VCaP (cell line): ENCODE measurements around the gene TAPT1.

Experiments used
- H3K27ac ChIP-seq: fragments of 450-650 bp; 2 replicates; pipeline ENCODE4 v1.5.1; 2017
- TF ChIP-seq, protein P1 (sequence below): fragments of 450-650 bp; conservative IDR thresholded peaks from 2 replicates; pipeline ENCODE4 v1.5.1; 2017; ENCODE audit warnings: mild to moderate bottlenecking, moderate library complexity

The TAPT1 gene

DNA sequence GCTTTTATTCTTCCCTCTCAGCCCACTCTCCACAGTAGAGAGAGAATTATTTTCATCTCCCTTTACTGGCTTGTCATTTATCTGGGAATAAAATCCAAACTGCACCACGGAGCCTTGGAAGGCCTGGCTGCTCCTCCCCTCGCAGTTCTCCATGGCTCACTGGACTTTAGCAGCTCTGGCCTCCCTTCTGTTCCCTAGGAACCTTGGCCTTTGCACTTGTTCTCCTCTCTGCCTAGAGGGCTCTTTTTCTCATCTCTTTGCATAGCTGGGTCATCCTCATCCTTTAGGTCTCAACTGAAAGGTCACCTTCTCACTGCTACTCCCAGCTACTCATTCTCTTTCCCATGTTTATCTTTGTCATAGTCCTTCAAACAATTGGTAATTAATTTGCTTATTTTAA is 31.3 kb upstream of the TAPT1 start:
- H3K27ac ChIP-seq, result no peak overlapping the region
- TF ChIP-seq, protein P1, sequence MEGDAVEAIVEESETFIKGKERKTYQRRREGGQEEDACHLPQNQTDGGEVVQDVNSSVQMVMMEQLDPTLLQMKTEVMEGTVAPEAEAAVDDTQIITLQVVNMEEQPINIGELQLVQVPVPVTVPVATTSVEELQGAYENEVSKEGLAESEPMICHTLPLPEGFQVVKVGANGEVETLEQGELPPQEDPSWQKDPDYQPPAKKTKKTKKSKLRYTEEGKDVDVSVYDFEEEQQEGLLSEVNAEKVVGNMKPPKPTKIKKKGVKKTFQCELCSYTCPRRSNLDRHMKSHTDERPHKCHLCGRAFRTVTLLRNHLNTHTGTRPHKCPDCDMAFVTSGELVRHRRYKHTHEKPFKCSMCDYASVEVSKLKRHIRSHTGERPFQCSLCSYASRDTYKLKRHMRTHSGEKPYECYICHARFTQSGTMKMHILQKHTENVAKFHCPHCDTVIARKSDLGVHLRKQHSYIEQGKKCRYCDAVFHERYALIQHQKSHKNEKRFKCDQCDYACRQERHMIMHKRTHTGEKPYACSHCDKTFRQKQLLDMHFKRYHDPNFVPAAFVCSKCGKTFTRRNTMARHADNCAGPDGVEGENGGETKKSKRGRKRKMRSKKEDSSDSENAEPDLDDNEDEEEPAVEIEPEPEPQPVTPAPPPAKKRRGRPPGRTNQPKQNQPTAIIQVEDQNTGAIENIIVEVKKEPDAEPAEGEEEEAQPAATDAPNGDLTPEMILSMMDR, result no peak

GRCh38 chr4:16256343-16256742 is 30.1 kb upstream of the TAPT1 start:
- TF ChIP-seq, protein P1, result no peak
- H3K27ac ChIP-seq, result no peak overlapping the region

DNA sequence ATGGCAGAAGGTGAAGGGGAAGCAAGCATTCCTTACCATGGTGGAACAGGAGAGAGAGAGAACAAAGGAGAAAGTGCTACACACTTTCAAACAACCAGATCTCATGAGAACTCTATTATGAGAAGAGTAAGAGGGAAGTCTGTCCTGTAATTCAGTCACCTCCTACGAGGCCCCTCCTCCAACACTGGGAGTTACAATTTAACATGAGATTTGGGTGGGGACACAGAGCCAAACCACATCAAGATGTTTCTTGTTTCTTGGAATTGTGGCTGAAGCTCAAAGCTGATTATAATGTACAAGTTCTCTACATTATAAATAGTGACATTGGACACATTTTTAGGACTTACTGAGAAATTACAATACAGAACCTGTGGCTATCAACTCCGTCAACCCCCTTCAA is 29.5 kb upstream of the TAPT1 start:
- TF ChIP-seq, protein P1, result no peak
- H3K27ac ChIP-seq, result no peak overlapping the region

- H3K27ac ChIP-seq, result no peak overlapping the region
- TF ChIP-seq, protein P1, result no peak
These were observed 27.1 kb upstream of the TAPT1 start for GRCh38 chr4:16253127-16253960.

- TF ChIP-seq, protein P1, result no peak
- no peak overlapping the region for H3K27ac ChIP-seq
These were observed 24.5 kb upstream of the TAPT1 start for GRCh38 chr4:16250661-16251365.

GRCh38 chr4:16248605-16249004 is 22.3 kb upstream of the TAPT1 start:
- TF ChIP-seq, protein P1, result no peak

GRCh38 chr4:16245241-16245640 is 19.0 kb upstream of the TAPT1 start:
- TF ChIP-seq, protein P1, result no peak
- no peak overlapping the region for H3K27ac ChIP-seq

More at GRCh38 chr4:16248605-16249004, 22.3 kb upstream of the TAPT1 start:
- no peak overlapping the region for H3K27ac ChIP-seq
